NB4 (cell line): Measurements from ENCODE around the gene OPA1.
A peak's percentile ranks its signal among the peaks of the same experiment; 100 is the strongest.

Experiments
- DNase-seq: peaks from one replicate; pipeline ENCODE4 v3.0.0; 2010; ENCODE audit warnings: low read depth
- H3K4me3 ChIP-seq: one replicate; pipeline ENCODE4 v1.5.1; 2011; ENCODE audit warnings: mild to moderate bottlenecking, low read depth, low read length, moderate library complexity
- CTCF ChIP-seq: IDR thresholded peaks from one replicate; pipeline ENCODE4 v1.5.1; 2012; ENCODE audit warnings: low read depth, low read length
- MAX ChIP-seq: IDR thresholded peaks from 2 replicates; pipeline ENCODE4 v1.6.1; 2011; ENCODE audit warnings: low read depth, low read length
- MYC ChIP-seq: IDR thresholded peaks from 2 replicates; pipeline ENCODE4 v1.6.1; 2011; ENCODE audit warnings: low read depth, low read length
- POLR2A ChIP-seq: IDR thresholded peaks from 2 replicates; pipeline ENCODE4 v1.6.1; 2011; ENCODE audit warnings: mild to moderate bottlenecking; ENCODE audit not compliant: insufficient read length; ENCODE audit errors: extremely low read depth

The OPA1 gene

GRCh38 chr3:193620650-193621049 lies 27.6 kb downstream of the OPA1 start:
- DNase-seq, result no peak
- TF ChIP-seq MYC, result no peak
- TF ChIP-seq MAX, result no peak
- TF ChIP-seq CTCF, result no peak
- TF ChIP-seq POLR2A, result no peak
- no peak overlapping the region for H3K4me3 ChIP-seq

GRCh38 chr3:193621127-193621526 lies 28.1 kb downstream of the OPA1 start:
- no peak overlapping the region for H3K4me3 ChIP-seq
- no peak for DNase-seq
- TF ChIP-seq MAX, result no peak
- no peak for TF ChIP-seq POLR2A
- no peak for TF ChIP-seq MYC
- TF ChIP-seq CTCF, result no peak

GRCh38 chr3:193630005-193630404 lies 37.0 kb downstream of the OPA1 start:
- H3K4me3 ChIP-seq, result no peak overlapping the region
- TF ChIP-seq MYC, result no peak
- no peak for TF ChIP-seq CTCF
- TF ChIP-seq POLR2A, result no peak
- no peak for TF ChIP-seq MAX
- DNase-seq, result no peak

- H3K4me3 ChIP-seq, result no peak overlapping the region
- DNase-seq, result peak; percentile 17
- TF ChIP-seq MYC (no peak), MAX (no peak), POLR2A (no peak), CTCF (no peak)
These were observed 44.8 kb downstream of the OPA1 start for GRCh38 chr3:193637831-193638230.

- no peak overlapping the region for H3K4me3 ChIP-seq
- TF ChIP-seq POLR2A, result no peak
- no peak for DNase-seq
These were observed 45.8 kb downstream of the OPA1 start for GRCh38 chr3:193638833-193639232.

- no peak for DNase-seq
- TF ChIP-seq CTCF (no peak), POLR2A (no peak), MAX (no peak), MYC (no peak)
These were observed 47.2 kb downstream of the OPA1 start for GRCh38 chr3:193640165-193640715.

More at GRCh38 chr3:193640165-193640715, 47.2 kb downstream of the OPA1 start:
- H3K4me3 ChIP-seq, result no peak overlapping the region
